HFFc6 (cell line): ENCODE data around the gene SYMPK. TPM values are rescaled to one million over a fixed set of nuclear protein-coding genes. Genes with fewer than 3 reads are reported as not detected.
A peak's percentile ranks its signal among the peaks of the same experiment; 100 is the strongest.

Source experiments
- DNase-seq: peaks from one replicate; pipeline ENCODE4 v3.0.0-alpha.2; 2018
- H3K27ac Mint-ChIP-seq: 2 replicates; pipeline ENCODE4 v1.8.0; 2020; ENCODE audit warnings: mild to moderate bottlenecking, mixed read lengths
- H3K27me3 Mint-ChIP-seq: 2 replicates; pipeline ENCODE4 v1.8.0; 2021; ENCODE audit warnings: mild to moderate bottlenecking, moderate library complexity, mixed read lengths; ENCODE audit not compliant: insufficient read depth
- H3K36me3 Mint-ChIP-seq: 2 replicates; pipeline ENCODE4 v1.8.0; 2021; ENCODE audit warnings: low read depth, mixed read lengths
- H3K4me1 Mint-ChIP-seq: 2 replicates; pipeline ENCODE4 v1.8.0; 2020; ENCODE audit warnings: low read depth, mixed read lengths
- H3K4me3 Mint-ChIP-seq: 2 replicates; pipeline ENCODE4 v1.8.0; 2020; ENCODE audit warnings: mild to moderate bottlenecking, moderate library complexity, mixed read lengths
- H3K9me3 Mint-ChIP-seq: 2 replicates; pipeline ENCODE4 v1.8.0; 2020; ENCODE audit warnings: mild to moderate bottlenecking, mixed read lengths
- CTCF ChIP-seq: fragments of 200-600 bp; sonication (generic); IDR thresholded peaks from 2 replicates; pipeline ENCODE4 v1.5.0; 2021; ENCODE audit warnings: antibody characterized with exemption, mild to moderate bottlenecking
- total RNA-seq, 6 experiments: library from RNA; stranded (reverse); fragmentation: NEBNext Ultra II Directional; extraction: Animal tissue kit (Norgen Biotek cat#: 25700); gene quantifications; 2 replicates in 1 of 6; 3 replicates in 5 of 6; pipeline ENCODE4 v1.2.3, GENCODE V29; 2021

Gene SYMPK
- total RNA-seq, 6 experiments from 2014 or later: 59.6 to 74.8 (median 66.0) TPM

DNA sequence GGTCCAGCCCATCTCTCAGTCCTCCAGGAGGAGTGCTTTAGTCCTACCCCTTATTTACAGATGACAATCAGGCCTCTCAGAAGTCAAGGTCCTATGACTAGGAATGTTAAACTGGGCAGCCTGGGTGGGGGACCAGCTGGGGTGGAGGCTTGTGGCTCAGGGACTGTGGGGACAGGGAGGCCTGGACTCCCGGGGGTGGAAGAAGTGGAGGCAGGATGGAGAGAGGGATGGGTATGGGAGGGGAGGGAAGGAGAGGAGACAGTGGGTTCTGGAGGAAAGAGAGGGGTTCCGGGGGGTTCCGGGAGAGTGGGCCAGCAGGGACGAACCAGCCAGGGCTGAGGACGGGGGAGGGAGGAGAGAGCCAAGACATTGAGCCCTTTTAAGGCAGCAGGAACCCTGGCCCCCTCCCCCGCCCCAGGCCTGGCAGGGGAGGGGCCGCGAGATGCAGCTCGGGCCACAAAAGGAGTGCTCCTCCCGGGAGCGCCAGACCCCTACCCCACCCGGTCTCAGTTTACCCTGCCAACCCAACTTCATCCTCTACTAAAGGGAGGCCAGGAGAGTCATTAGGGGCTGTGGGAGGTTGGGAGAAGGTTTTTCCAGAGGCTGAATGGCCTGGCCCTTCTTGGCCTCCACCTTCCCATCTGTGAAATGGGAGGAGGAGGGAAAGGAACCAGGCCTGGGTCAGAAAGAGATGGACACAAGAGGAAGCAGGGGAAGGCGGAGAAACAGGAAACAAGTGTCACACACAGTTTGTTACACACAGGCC, 82.3 kb downstream of the SYMPK start:
- no peak for TF ChIP-seq CTCF
- Mint-ChIP-seq H3K4me1 (peaks cover 35% of the 10 kb centered on the region), H3K4me3 (peak overlapping the region; percentile 83), H3K27ac (peak overlapping the region; percentile 69), H3K36me3 (peaks cover 30% of the 10 kb centered on the region), H3K9me3 (no peaks in the 10 kb centered on the region), H3K27me3 (peaks cover 4% of the 10 kb centered on the region; the same call in 1 of the 2 replicates)
- no peak for DNase-seq

GRCh38 chr19:45780146-45780447, 82.8 kb downstream of the SYMPK start:
- no peak for TF ChIP-seq CTCF
- no peak overlapping the region for H3K27ac Mint-ChIP-seq
- H3K27me3 Mint-ChIP-seq: peaks cover 4% of the 10 kb centered on the region; the same call in 1 of the 2 replicates
- H3K36me3 Mint-ChIP-seq: peaks cover 30% of the 10 kb centered on the region
- peak overlapping the region; percentile 83; the same call in 1 of the 2 replicates for H3K4me3 Mint-ChIP-seq
- no peaks in the 10 kb centered on the region for H3K9me3 Mint-ChIP-seq
- peaks cover 35% of the 10 kb centered on the region for H3K4me1 Mint-ChIP-seq
- DNase-seq: no peak

- Mint-ChIP-seq H3K4me3 (no peak overlapping the region), H3K27ac (peak overlapping the region; percentile 15; the same call in 1 of the 2 replicates), H3K4me1 (peaks cover 29% of the 10 kb centered on the region), H3K36me3 (peaks cover 30% of the 10 kb centered on the region), H3K27me3 (peaks cover 4% of the 10 kb centered on the region; the same call in 1 of the 2 replicates), H3K9me3 (no peaks in the 10 kb centered on the region)
- no peak for DNase-seq
- peak; percentile 49 for TF ChIP-seq CTCF
Measured at GRCh38 chr19:45779231-45780145, 83.5 kb downstream of the SYMPK start.

- no peaks in the 10 kb centered on the region for H3K9me3 Mint-ChIP-seq
- H3K4me3 Mint-ChIP-seq: no peak overlapping the region
- no peak for TF ChIP-seq CTCF
- peaks cover 15% of the 10 kb centered on the region for H3K4me1 Mint-ChIP-seq
- no peak for DNase-seq
- H3K27ac Mint-ChIP-seq: no peak overlapping the region
- peaks cover 29% of the 10 kb centered on the region for H3K36me3 Mint-ChIP-seq
- H3K27me3 Mint-ChIP-seq: peaks cover 6% of the 10 kb centered on the region; the same call in 1 of the 2 replicates
Measured at GRCh38 chr19:45778010-45778661, 84.8 kb downstream of the SYMPK start.

- Mint-ChIP-seq H3K27me3 (peaks cover 4% of the 10 kb centered on the region; the same call in 1 of the 2 replicates), H3K27ac (no peak overlapping the region), H3K36me3 (peaks cover 30% of the 10 kb centered on the region), H3K9me3 (no peaks in the 10 kb centered on the region), H3K4me1 (peaks cover 9% of the 10 kb centered on the region), H3K4me3 (no peak overlapping the region)
- no peak for DNase-seq
- TF ChIP-seq CTCF: no peak
Measured at GRCh38 chr19:45777395-45777961, 85.5 kb downstream of the SYMPK start.
